Lower lobe of right lung (tissue), 2 donors: ENCODE results near the gene FRMPD4. TPM values are rescaled to one million over a fixed set of nuclear protein-coding genes. Genes with fewer than 3 reads are reported as not detected.

Experiments used
- ATAC-seq, 2 donors: fragments of 200-7000 bp; cut with Tn5 transposase; one replicate each; pipeline ENCODE4 v1.9.1; 2020 to 2022; ENCODE audit warnings: mild to moderate bottlenecking in 2 of 2, moderate library complexity in 2 of 2
- DNase-seq: peaks from one replicate; pipeline ENCODE4 v3.0.0-alpha.2; 2020
- H3K27ac ChIP-seq: fragments of 200-600 bp; one replicate; pipeline ENCODE4 v1.8.0; 2022
- H3K27me3 ChIP-seq: fragments of 200-600 bp; one replicate; pipeline ENCODE4 v1.8.0; 2022; ENCODE audit warnings: low read depth
- H3K36me3 ChIP-seq: fragments of 200-600 bp; one replicate; pipeline ENCODE4 v1.8.0; 2022; ENCODE audit warnings: mild to moderate bottlenecking
- H3K4me1 ChIP-seq: fragments of 200-600 bp; one replicate; pipeline ENCODE4 v1.8.0; 2022
- H3K4me3 ChIP-seq: fragments of 200-600 bp; one replicate; pipeline ENCODE4 v1.8.0; 2022; ENCODE audit warnings: mild to moderate bottlenecking
- H3K9me3 ChIP-seq: fragments of 200-600 bp; one replicate; pipeline ENCODE4 v1.8.0; 2022
- intact Hi-C: fragments of 100-400 bp; cut with DNase I; formaldehyde crosslinking; loops from one replicate; pipeline ENCODE4 v1.11.0; 2022
- total RNA-seq: library from RNA; stranded (reverse); fragmentation: NEBNext Ultra II Directional; extraction: Animal tissue kit (Norgen Biotek cat#: 25700); gene quantifications from one replicate; pipeline ENCODE4 v1.2.1, GENCODE V29; 2021
- TF ChIP-seq, protein P1 (sequence below): fragments of 200-600 bp; IDR thresholded peaks from one replicate; pipeline ENCODE4 v1.8.0; 2022; ENCODE audit warnings: antibody characterized with exemption, mild to moderate bottlenecking
- donor health status: DM: no; HTN: yes; CAD: no; lungs with severe emphysema.

FRMPD4 gene
- total RNA-seq, 1 donor from 2014 or later: 0.15 TPM

DNA sequence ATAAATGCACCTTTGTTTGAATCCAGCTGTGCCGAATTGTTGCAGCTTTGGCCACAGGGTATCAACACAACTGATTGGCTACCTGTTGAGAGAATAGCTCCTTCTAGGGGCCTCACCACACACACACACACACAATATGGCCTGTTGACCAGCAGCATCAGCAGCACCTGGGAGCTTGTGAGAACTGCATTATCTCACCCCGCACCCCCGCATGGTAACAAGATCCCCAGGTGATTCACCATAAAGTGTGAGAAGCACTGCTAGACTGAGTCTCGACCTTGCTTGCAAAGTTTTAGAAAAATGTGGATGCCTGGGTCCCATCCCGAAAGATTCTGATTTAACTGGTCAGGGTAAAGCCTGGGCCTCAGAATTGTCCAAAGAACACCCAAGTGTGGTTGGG, 476.0 kb downstream of the FRMPD4 start:
- intact Hi-C loops: no loop called here
- H3K36me3 ChIP-seq: no peaks in the 10 kb centered on the region
- TF ChIP-seq, protein P1, sequence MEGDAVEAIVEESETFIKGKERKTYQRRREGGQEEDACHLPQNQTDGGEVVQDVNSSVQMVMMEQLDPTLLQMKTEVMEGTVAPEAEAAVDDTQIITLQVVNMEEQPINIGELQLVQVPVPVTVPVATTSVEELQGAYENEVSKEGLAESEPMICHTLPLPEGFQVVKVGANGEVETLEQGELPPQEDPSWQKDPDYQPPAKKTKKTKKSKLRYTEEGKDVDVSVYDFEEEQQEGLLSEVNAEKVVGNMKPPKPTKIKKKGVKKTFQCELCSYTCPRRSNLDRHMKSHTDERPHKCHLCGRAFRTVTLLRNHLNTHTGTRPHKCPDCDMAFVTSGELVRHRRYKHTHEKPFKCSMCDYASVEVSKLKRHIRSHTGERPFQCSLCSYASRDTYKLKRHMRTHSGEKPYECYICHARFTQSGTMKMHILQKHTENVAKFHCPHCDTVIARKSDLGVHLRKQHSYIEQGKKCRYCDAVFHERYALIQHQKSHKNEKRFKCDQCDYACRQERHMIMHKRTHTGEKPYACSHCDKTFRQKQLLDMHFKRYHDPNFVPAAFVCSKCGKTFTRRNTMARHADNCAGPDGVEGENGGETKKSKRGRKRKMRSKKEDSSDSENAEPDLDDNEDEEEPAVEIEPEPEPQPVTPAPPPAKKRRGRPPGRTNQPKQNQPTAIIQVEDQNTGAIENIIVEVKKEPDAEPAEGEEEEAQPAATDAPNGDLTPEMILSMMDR: no peak
- ATAC-seq (no peak), DNase-seq (no peak)
- H3K9me3 ChIP-seq: no peaks in the 10 kb centered on the region
- H3K4me3 ChIP-seq: no peak overlapping the region
- H3K27me3 ChIP-seq: no peaks in the 10 kb centered on the region
- no peak overlapping the region for H3K27ac ChIP-seq
- no peaks in the 10 kb centered on the region for H3K4me1 ChIP-seq

DNA sequence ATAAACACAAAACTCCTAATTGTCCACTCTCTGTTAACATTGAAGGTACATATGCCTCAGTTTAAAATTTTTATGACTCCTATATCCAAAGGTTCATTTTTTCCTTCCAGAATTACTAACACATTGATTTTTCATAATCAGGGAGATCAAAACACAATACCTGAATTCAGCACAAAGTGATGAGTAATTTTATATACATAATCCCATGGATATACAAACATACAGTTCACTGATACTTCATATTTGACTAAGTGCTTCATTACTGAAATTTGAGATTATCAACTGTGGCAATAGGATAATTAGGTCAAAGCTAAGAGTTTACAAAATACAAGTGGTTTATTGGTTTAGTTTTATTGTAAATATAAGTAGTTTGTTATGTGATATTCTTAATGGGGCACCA, 476.8 kb downstream of the FRMPD4 start:
- no peaks in the 10 kb centered on the region for H3K4me1 ChIP-seq
- intact Hi-C loops: no loop called here

DNA sequence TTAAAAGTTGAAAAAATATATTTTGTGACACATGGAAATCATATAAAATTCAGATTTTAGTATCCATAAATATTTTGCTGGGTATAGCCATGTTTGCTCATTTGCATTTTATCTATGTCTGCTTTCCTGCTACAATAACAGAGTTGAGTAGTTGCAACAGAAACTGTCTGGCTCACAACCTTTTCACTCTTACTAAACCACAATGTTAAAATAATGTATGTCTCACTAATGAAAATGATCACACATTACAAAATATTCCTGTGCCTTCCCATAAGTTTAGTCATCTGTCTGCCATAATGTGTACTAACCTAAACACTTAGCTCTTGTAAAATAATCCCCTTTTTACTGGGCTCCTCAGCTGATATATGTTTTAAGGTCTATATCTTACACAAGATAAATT, 479.0 kb downstream of the FRMPD4 start:
- TF ChIP-seq, protein P1: no peak
- no peaks in the 10 kb centered on the region for H3K27me3 ChIP-seq
- no peaks in the 10 kb centered on the region for H3K36me3 ChIP-seq
- no peak overlapping the region for H3K4me3 ChIP-seq
- no peaks in the 10 kb centered on the region for H3K4me1 ChIP-seq
- intact Hi-C loops: no loop called here
- H3K27ac ChIP-seq: no peak overlapping the region
- no peak for ATAC-seq
- no peak for DNase-seq
- H3K9me3 ChIP-seq: no peaks in the 10 kb centered on the region

More for the DNA sequence above, 476.8 kb downstream of the FRMPD4 start:
- DNase-seq (no peak), ATAC-seq (no peak)
- Histone ChIP-seq H3K4me3 (no peak overlapping the region), H3K36me3 (no peaks in the 10 kb centered on the region), H3K27ac (no peak overlapping the region), H3K9me3 (no peaks in the 10 kb centered on the region), H3K27me3 (no peaks in the 10 kb centered on the region)
- TF ChIP-seq, protein P1: no peak

DNA sequence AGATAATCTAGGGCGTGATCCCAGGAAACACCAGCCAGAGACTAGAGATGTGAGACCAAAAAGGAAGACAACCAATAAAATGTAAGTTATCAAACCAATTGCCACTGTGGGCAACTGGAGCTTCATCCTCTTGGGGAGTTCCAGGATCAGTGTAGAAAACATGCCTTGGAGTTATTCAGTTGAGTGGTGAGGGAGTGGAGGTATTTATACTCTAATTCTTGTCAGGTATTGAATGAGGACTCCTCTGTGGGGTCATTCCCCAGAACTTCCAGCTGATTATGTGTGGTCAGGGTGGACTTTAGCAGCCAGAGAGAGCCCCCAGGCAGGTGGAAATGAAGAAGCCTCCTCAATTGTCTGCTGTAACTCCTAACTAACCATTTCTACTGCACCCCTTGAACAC, 509.0 kb downstream of the FRMPD4 start:
- intact Hi-C loops: no loop called here
- Histone ChIP-seq H3K27me3 (no peaks in the 10 kb centered on the region), H3K27ac (no peak overlapping the region), H3K4me3 (no peak overlapping the region), H3K36me3 (no peaks in the 10 kb centered on the region), H3K4me1 (no peaks in the 10 kb centered on the region), H3K9me3 (no peaks in the 10 kb centered on the region)
- DNase-seq (no peak), ATAC-seq (no peak)
- TF ChIP-seq, protein P1: no peak

DNA sequence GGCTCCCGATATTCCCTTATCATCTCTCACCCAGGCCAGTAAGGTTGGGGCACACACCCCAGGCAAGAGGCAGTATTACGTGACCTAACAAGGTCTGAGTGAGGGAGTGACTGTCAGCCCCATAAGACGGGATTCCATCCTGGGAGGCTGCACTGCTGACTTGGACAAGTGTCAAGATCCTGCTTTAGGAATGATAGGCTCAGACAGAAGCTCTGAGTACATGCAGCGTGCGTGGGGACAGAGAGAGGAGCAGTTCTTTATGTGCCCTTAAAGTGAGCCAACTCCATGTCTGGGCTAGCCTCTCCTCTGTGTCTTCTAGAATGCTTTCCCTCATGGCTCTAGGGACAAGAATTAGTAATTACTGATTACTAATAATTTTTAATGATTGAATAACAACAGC, 510.7 kb downstream of the FRMPD4 start:
- DNase-seq (no peak), ATAC-seq (no peak)
- Histone ChIP-seq H3K27ac (no peak overlapping the region), H3K4me3 (no peak overlapping the region), H3K9me3 (no peaks in the 10 kb centered on the region), H3K36me3 (no peaks in the 10 kb centered on the region), H3K27me3 (no peaks in the 10 kb centered on the region), H3K4me1 (no peaks in the 10 kb centered on the region)
- TF ChIP-seq, protein P1: no peak
- intact Hi-C loops: no loop called here

DNA sequence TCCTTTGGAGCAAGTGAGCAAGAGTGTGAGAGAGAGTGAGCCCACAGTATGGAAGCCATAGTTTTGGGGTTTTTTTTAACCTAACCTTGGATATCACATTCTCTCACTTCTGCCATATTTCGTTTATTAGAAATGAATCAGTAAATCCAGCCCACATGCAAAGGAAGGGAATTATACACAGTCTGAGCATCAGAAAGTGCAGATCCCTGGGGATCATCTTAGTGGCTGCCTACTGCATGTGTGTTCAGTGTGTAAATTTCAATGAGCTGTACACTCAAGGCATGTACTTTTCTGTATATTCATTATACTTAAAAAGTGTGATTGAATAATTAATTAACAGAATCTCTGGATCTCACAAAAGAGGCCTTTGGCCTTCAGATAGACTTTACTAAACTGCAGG, 519.2 kb downstream of the FRMPD4 start:
- ATAC-seq (no peak), DNase-seq (no peak)
- H3K27me3 ChIP-seq: no peaks in the 10 kb centered on the region
- no peaks in the 10 kb centered on the region for H3K4me1 ChIP-seq
- H3K27ac ChIP-seq: no peak overlapping the region
- TF ChIP-seq, protein P1: no peak
- no peak overlapping the region for H3K4me3 ChIP-seq
- H3K9me3 ChIP-seq: no peaks in the 10 kb centered on the region
- H3K36me3 ChIP-seq: no peaks in the 10 kb centered on the region
- intact Hi-C loops: no loop called here
